Nephron (organoid): ENCODE measurements around the gene SEC22C.

Source experiments
- H3K27ac Mint-ChIP-seq, 3 experiments: 2 replicates each; pipeline ENCODE4 v1.8.0; 2020; ENCODE audit warnings: mixed read lengths in 3 of 3, mild to moderate bottlenecking in 2 of 3, moderate library complexity in 1 of 3
- H3K27me3 Mint-ChIP-seq: 2 replicates; pipeline ENCODE4 v1.8.0; 2021; ENCODE audit warnings: low read depth, mild to moderate bottlenecking, moderate library complexity, mixed read lengths
- H3K36me3 Mint-ChIP-seq: 2 replicates; pipeline ENCODE4 v1.8.0; 2020; ENCODE audit warnings: low read depth, mixed read lengths
- H3K4me1 Mint-ChIP-seq: 2 replicates; pipeline ENCODE4 v1.8.0; 2020; ENCODE audit warnings: mixed read lengths
- H3K4me3 Mint-ChIP-seq, 3 experiments: 2 replicates each; pipeline ENCODE4 v1.8.0; 2020; ENCODE audit warnings: mild to moderate bottlenecking in 3 of 3, mixed read lengths in 3 of 3, moderate library complexity in 2 of 3
- H3K9me3 Mint-ChIP-seq: 2 replicates; pipeline ENCODE4 v1.8.0; 2020; ENCODE audit warnings: mixed read lengths
- CTCF ChIP-seq, 3 experiments: fragments of 200-600 bp; sonication (generic); IDR thresholded peaks; one replicate each; pipeline ENCODE4 v1.5.0; 2021; ENCODE audit warnings: antibody characterized with exemption in 3 of 3; ENCODE audit not compliant: unreplicated experiment in 3 of 3

The SEC22C gene

GRCh38 chr3:42608581-42608980 is 26.8 kb upstream of the SEC22C start:
- Mint-ChIP-seq H3K27me3 (no peaks in the 10 kb centered on the region), H3K4me3 (no peak overlapping the region), H3K4me1 (peaks cover 47% of the 10 kb centered on the region), H3K9me3 (peaks cover 5% of the 10 kb centered on the region), H3K27ac (peak overlapping the region in 1 of 3 experiments; percentile 9), H3K36me3 (peaks cover 64% of the 10 kb centered on the region)
- no peak for TF ChIP-seq CTCF (IDR thresholded peaks at IDR 0.05; ENCODE audit: unreplicated experiment in 3 of 3)

- Mint-ChIP-seq H3K27me3 (no peaks in the 10 kb centered on the region), H3K9me3 (peaks cover 5% of the 10 kb centered on the region), H3K4me3 (peak overlapping the region in 1 of 3 experiments; percentile 12), H3K36me3 (peaks cover 62% of the 10 kb centered on the region), H3K4me1 (peaks cover 43% of the 10 kb centered on the region), H3K27ac (peak overlapping the region in 2 of 3 experiments; percentile 3 to 74)
- no peak for TF ChIP-seq CTCF (IDR thresholded peaks at IDR 0.05; ENCODE audit: unreplicated experiment in 3 of 3)
Observed at GRCh38 chr3:42605546-42606173, 23.9 kb upstream of the SEC22C start.

- no peaks in the 10 kb centered on the region for H3K27me3 Mint-ChIP-seq
- peaks cover 39% of the 10 kb centered on the region for H3K36me3 Mint-ChIP-seq
- no peak for TF ChIP-seq CTCF (IDR thresholded peaks at IDR 0.05; ENCODE audit: unreplicated experiment in 3 of 3)
- H3K27ac Mint-ChIP-seq = no peak overlapping the region
- H3K4me1 Mint-ChIP-seq = peaks cover 31% of the 10 kb centered on the region
- H3K4me3 Mint-ChIP-seq = no peak overlapping the region
- peaks cover 5% of the 10 kb centered on the region for H3K9me3 Mint-ChIP-seq
Observed at GRCh38 chr3:42602961-42603360, 21.2 kb upstream of the SEC22C start.

GRCh38 chr3:42601896-42602581 is 20.3 kb upstream of the SEC22C start:
- Mint-ChIP-seq H3K4me3 (peak overlapping the region; percentile 93 to 95 (median 94)), H3K9me3 (peaks cover 5% of the 10 kb centered on the region), H3K4me1 (peaks cover 26% of the 10 kb centered on the region), H3K27ac (peak overlapping the region; percentile 98 to 100 (median 99)), H3K36me3 (peaks cover 33% of the 10 kb centered on the region), H3K27me3 (no peaks in the 10 kb centered on the region)
- peak in 1 of 3 experiments; percentile 14 for TF ChIP-seq CTCF (IDR thresholded peaks at IDR 0.05; ENCODE audit: unreplicated experiment in 3 of 3)

- Mint-ChIP-seq H3K4me3 (peak overlapping the region; percentile 93 to 95 (median 94)), H3K27ac (peak overlapping the region; percentile 98 to 100 (median 99)), H3K27me3 (no peaks in the 10 kb centered on the region)
Observed at GRCh38 chr3:42600958-42601675, 19.4 kb upstream of the SEC22C start.

More at GRCh38 chr3:42600958-42601675, 19.4 kb upstream of the SEC22C start:
- no peak for TF ChIP-seq CTCF (IDR thresholded peaks at IDR 0.05; ENCODE audit: unreplicated experiment in 3 of 3)
- Mint-ChIP-seq H3K4me1 (peaks cover 23% of the 10 kb centered on the region), H3K9me3 (peaks cover 5% of the 10 kb centered on the region), H3K36me3 (peaks cover 31% of the 10 kb centered on the region)
